SU-DHL-6 (cell line): ENCODE data around the gene MCTP1.

Source experiments
- EZH2phosphoT487 ChIP-seq: fragments of 200-600 bp; sonication (generic), shearing (Covaris generic); conservative IDR thresholded peaks from 2 replicates; pipeline ENCODE4 v1.6.1; 2018; ENCODE audit warnings: mild to moderate bottlenecking, antibody characterized with exemption, low read length, moderate library complexity, mixed read lengths
- TF ChIP-seq, protein P1 (sequence below): fragments of 200-600 bp; sonication (generic); IDR thresholded peaks from one replicate; pipeline ENCODE4 v1.5.1; 2017; ENCODE audit warnings: antibody characterized with exemption, mild to moderate bottlenecking, low read length, moderate library complexity; ENCODE audit not compliant: insufficient read depth, poor library complexity, severe bottlenecking

DNA sequence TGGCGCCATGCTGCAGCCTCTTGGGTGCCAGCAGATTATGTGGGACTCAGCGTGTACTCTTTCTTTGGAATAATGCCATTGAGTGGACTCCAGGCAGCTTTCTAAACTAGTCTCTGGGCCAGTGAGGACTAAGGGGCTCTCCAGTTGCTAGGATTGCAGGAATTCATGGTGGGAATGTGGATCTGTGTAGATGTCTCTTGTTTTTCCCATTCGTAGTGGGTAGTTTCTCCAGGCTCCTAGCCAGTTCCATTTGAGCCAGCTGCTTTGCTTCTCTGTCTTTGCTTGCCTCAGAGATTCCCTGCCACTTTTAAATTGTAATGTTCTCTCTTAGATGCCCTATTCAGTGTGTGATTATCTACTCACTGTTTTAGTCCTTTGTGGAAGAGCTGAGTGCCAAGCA lies 623.8 kb downstream of the MCTP1 start:
- TF ChIP-seq, protein P1, sequence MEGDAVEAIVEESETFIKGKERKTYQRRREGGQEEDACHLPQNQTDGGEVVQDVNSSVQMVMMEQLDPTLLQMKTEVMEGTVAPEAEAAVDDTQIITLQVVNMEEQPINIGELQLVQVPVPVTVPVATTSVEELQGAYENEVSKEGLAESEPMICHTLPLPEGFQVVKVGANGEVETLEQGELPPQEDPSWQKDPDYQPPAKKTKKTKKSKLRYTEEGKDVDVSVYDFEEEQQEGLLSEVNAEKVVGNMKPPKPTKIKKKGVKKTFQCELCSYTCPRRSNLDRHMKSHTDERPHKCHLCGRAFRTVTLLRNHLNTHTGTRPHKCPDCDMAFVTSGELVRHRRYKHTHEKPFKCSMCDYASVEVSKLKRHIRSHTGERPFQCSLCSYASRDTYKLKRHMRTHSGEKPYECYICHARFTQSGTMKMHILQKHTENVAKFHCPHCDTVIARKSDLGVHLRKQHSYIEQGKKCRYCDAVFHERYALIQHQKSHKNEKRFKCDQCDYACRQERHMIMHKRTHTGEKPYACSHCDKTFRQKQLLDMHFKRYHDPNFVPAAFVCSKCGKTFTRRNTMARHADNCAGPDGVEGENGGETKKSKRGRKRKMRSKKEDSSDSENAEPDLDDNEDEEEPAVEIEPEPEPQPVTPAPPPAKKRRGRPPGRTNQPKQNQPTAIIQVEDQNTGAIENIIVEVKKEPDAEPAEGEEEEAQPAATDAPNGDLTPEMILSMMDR: no peak
- TF ChIP-seq EZH2phosphoT487: no peak
